Activated naive CD8-positive, alpha-beta T cell treated with anti-CD3 and anti-CD28 coated beads, Interleukin-2, amount 10 ng/mL, durations not matched to agents 7 days and 5 days (primary cell): ENCODE measurements around the gene SPINK9. TPM values are rescaled to one million over a fixed set of nuclear protein-coding genes. Genes with fewer than 3 reads are reported as not detected.

Source experiments
- ATAC-seq: fragments of 150-1000 bp; cut with Tn5 transposase; one replicate; pipeline ENCODE4 v1.10.0; 2021; ENCODE audit warnings: low read depth, moderate library complexity
- POLR2A ChIA-PET: fragments of 350-600 bp; sonication (Branson Sonifier 250); formaldehyde crosslinking; loops from one replicate; lab custom pipeline; 2021; ENCODE audit warnings: antibody characterized with exemption; lab: Charles Lee
- DNase-seq: peaks from one replicate; pipeline ENCODE4 v3.0.0; 2021
- H3K27ac Mint-ChIP-seq: one replicate; pipeline ENCODE4 v1.8.0; 2022; ENCODE audit warnings: mild to moderate bottlenecking, mixed read lengths
- H3K27me3 Mint-ChIP-seq: one replicate; pipeline ENCODE4 v1.8.0; 2022; ENCODE audit warnings: mild to moderate bottlenecking, moderate library complexity, mixed read lengths
- H3K36me3 Mint-ChIP-seq: one replicate; pipeline ENCODE4 v1.8.0; 2021; ENCODE audit warnings: mild to moderate bottlenecking, mixed read lengths
- H3K4me1 Mint-ChIP-seq: one replicate; pipeline ENCODE4 v1.8.0; 2021; ENCODE audit warnings: mixed read lengths
- H3K4me3 Mint-ChIP-seq: one replicate; pipeline ENCODE4 v1.8.0; 2022; ENCODE audit warnings: mild to moderate bottlenecking, moderate library complexity, mixed read lengths
- H3K9me3 Mint-ChIP-seq: one replicate; pipeline ENCODE4 v1.8.0; 2021; ENCODE audit warnings: mixed read lengths
- total RNA-seq, 2 experiments: library from RNA; stranded (reverse); gene quantifications; one replicate each; pipeline ENCODE4 v1.2.3, GENCODE V29; 2021

Gene SPINK9
- total RNA-seq, 2 experiments from 2014 or later = not detected

DNA sequence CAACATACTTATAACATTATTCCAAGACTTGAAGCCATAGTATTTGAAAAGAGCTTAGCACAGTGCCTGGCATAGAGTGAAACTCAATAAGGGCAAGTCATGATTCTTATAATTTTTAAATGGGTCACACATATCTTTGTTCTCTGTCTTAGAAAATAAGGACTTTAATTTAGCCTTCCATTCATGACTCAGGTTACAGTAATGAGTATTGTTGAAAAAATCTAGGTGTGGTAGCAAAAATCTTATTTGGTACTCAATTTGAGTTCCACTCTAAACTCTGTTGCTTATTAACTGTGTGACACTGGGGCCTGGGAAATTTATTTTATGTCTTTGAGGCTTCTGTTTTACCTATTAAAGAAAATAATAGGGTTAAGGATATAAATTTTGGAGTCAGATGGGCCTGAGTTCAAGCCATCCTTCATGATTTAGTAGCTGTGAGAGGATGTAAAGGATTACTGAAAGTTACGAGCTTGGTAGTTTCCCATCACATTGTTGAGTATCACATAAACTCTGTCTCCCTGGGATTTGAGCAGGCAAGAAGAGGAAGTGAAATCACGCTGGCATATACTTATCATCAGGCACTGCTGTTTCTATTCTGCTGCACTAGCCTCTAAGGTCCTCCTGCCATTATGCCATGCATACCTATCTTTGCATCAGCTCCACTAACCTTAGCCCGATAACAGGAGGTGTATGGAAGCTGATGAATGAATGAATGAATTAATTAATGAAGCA lies 1.5 kb downstream of the SPINK9 start:
- ATAC-seq (no peak), DNase-seq (no peak)
- Mint-ChIP-seq H3K36me3 (no peaks in the 10 kb centered on the region), H3K4me3 (no peak overlapping the region), H3K27me3 (peaks cover 2% of the 10 kb centered on the region), H3K4me1 (no peaks in the 10 kb centered on the region), H3K9me3 (no peaks in the 10 kb centered on the region), H3K27ac (no peak overlapping the region)
- POLR2A ChIA-PET = no interaction called here

DNA sequence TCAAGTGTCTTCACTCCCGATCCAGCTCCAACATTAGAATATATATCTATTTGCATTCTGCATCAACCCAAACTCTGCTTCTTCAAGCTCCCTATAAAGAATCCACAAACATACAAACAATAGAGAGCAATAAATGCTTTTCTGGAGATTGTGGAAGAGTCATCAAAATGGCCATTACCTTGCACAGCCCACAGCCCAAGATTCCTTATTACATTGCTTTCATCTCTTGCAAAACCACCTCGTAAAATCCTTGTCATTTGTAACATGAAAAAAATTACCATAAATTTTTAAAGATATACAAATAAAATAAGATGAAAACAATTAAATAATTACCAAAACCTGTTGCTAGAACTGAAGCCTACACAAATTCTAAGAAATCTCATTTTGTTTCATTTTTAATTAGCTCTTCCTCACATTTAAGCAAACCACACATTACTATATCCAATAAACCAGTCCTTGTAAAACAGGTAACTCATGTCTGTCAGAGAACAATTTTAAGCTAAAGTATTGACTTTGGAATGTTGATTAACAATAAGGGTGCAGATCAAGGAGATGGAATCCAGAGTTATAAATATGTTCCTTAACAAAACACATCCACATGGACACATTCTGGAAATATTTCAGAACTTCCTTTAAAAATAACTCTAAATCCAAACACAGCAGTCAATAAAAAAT lies 7.1 kb downstream of the SPINK9 start:
- ATAC-seq = no peak
- Mint-ChIP-seq H3K9me3 (no peaks in the 10 kb centered on the region), H3K27me3 (no peaks in the 10 kb centered on the region), H3K27ac (no peak overlapping the region), H3K4me3 (no peak overlapping the region), H3K36me3 (no peaks in the 10 kb centered on the region), H3K4me1 (peaks cover 2% of the 10 kb centered on the region)
- DNase-seq = no peak
- POLR2A ChIA-PET = no interaction called here

DNA sequence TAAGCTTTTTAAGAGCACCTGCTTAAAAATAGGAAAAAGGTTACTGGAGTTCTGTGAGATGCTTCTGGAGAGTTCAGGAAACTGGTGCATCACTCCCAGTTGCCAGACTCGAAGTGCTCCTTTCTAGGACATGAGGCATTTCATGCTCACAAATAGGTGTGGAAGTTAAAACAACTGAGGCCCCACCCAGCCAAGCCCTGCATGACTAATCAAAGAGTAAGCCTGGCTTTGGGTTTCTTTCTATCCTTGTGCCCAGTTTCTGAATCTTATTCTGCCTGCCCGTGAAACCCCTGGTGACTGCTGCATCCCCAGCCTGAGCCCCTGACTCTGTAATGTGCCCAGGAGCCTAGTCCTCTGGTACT lies 7.7 kb downstream of the SPINK9 start:
- Mint-ChIP-seq H3K27me3 (no peaks in the 10 kb centered on the region), H3K9me3 (no peaks in the 10 kb centered on the region), H3K4me3 (no peak overlapping the region), H3K27ac (no peak overlapping the region), H3K36me3 (no peaks in the 10 kb centered on the region), H3K4me1 (peaks cover 2% of the 10 kb centered on the region)
- ATAC-seq (no peak), DNase-seq (no peak)
- POLR2A ChIA-PET = no interaction called here

DNA sequence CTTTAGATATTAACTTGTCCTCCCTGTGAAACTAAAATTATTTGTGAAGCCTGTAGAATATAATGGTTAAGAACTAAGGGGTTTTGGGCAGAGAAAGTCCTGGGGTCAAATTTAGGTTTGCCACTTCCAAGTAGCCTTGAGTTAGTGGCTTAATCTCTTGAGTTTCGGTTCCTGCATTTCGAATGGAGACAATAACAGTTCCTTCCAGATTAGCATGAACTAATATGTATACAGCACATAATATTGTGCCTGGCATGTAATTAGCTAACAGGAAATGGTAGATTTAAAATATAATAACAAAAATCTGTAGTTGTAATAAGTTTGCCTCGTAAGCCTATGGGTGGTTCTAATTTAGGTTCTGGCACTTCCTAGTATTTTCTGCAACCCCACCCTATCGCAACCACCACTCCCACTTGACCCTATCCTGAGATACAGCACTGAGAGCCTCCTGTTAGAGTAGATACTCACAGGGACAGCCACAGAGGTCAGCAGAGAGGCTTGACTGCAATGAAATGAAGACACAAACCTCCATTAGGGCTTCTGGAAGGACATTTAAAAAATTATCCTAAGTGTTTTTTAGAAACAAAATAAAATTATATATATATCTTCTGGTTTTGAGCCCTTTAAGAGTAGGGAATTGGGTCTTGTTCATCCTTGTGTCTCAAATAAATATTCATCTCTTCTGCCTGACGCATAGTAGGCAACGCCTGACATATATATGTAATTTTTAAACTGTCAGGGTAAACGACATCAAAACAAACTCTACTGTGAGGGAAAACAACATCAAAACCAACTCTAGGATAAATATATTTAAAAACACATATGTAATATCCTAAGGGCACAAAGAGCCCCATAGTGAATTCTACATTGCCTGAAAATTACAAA lies 8.5 kb downstream of the SPINK9 start:
- DNase-seq (no peak), ATAC-seq (no peak)
- H3K27me3 Mint-ChIP-seq = no peaks in the 10 kb centered on the region
- POLR2A ChIA-PET = no interaction called here
- H3K4me3 Mint-ChIP-seq = no peak overlapping the region
- peaks cover 2% of the 10 kb centered on the region for H3K4me1 Mint-ChIP-seq
- no peaks in the 10 kb centered on the region for H3K9me3 Mint-ChIP-seq
- no peak overlapping the region for H3K27ac Mint-ChIP-seq
- H3K36me3 Mint-ChIP-seq = no peaks in the 10 kb centered on the region

DNA sequence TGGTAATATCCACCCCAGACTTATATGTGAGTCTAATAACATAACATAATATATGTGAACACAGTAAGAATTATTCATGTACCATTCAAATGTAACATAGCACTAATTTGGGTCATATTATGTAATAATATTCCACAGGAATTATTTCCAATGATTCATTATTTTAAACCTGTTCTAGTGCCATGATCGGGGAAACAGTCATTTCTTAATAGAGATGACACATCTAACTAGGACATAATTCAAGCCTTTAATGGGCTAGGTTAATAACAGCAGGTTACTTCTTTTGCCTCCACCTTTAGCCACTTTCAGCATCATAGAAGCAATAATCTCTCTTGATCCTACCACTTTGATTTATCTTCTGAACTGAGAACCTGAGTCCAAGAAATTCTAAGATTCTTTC lies 12.3 kb downstream of the SPINK9 start:
- DNase-seq (no peak), ATAC-seq (no peak)
- Mint-ChIP-seq H3K9me3 (no peaks in the 10 kb centered on the region), H3K27me3 (no peaks in the 10 kb centered on the region), H3K36me3 (peaks cover 1% of the 10 kb centered on the region), H3K27ac (no peak overlapping the region), H3K4me3 (no peak overlapping the region), H3K4me1 (peaks cover 2% of the 10 kb centered on the region)
- POLR2A ChIA-PET = no interaction called here

DNA sequence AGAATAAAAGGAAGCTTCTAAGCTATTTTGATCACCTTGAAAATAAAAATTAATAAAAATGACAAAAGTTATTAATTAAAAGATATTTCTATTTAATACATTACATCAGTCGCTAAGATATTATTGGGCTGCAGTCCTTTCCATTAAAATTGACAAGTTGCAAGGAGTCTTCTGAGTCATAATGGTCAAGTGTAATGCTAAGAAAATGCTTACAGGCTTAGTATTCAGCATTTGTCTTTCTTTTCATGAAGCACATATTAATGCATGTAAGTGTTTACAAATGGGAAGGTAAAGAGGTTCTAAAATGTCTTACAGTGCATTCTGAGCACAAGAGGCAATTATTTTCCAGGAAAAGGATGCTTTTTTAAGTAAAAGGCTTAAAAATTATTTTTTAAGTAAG lies 17.3 kb downstream of the SPINK9 start:
- DNase-seq = no peak
- Mint-ChIP-seq H3K36me3 (peaks cover 1% of the 10 kb centered on the region), H3K4me1 (no peaks in the 10 kb centered on the region), H3K27me3 (no peaks in the 10 kb centered on the region), H3K27ac (no peak overlapping the region), H3K4me3 (no peak overlapping the region), H3K9me3 (no peaks in the 10 kb centered on the region)
- POLR2A ChIA-PET = no interaction called here
- no peak for ATAC-seq

DNA sequence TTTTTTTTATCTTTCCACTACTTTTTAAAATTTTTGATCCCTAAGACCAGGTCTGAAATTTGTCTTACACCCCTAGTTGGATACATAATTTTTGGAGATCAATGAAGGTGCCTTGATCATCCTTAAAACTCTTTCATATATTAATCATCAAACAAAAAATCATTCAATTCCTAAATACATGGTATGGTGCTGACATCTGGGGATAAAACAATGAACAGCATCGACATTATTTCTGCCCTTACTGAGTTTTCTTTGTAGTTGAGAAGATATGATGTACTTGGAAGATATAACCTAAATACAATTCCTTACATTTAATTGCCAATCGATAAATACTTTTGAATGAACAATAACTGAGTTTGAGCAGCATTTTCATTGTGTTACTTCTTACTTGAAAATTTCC lies 18.3 kb downstream of the SPINK9 start:
- no peak for ATAC-seq
- no peak overlapping the region for H3K4me3 Mint-ChIP-seq
- H3K9me3 Mint-ChIP-seq = no peaks in the 10 kb centered on the region
- no peaks in the 10 kb centered on the region for H3K27me3 Mint-ChIP-seq
- POLR2A ChIA-PET = no interaction called here
- no peak for DNase-seq
- H3K4me1 Mint-ChIP-seq = no peaks in the 10 kb centered on the region
- H3K36me3 Mint-ChIP-seq = peaks cover 1% of the 10 kb centered on the region
- H3K27ac Mint-ChIP-seq = no peak overlapping the region

DNA sequence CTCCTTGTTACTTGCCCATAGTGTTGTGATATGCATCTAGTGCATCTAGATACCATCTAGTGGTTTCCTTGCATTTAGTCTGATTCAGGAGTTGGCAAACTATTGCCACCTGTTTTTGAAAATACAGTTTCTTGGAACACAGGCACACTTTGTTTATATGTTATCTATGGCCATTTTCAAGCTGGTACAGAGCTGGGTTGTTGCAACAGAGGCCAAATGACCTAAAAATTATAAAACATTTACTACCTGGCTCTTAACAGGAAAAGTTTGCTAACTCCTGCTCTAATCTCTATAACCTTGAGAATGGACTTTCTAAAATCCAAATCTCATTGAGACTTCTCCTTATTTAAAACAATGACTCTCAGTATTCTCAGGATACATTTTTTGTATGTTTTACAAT lies 29.0 kb downstream of the SPINK9 start:
- Mint-ChIP-seq H3K9me3 (peaks cover 8% of the 10 kb centered on the region), H3K4me1 (no peaks in the 10 kb centered on the region), H3K27me3 (peaks cover 3% of the 10 kb centered on the region), H3K27ac (no peak overlapping the region), H3K36me3 (no peaks in the 10 kb centered on the region), H3K4me3 (no peak overlapping the region)
- ATAC-seq = no peak
- no peak for DNase-seq
- POLR2A ChIA-PET = no interaction called here

DNA sequence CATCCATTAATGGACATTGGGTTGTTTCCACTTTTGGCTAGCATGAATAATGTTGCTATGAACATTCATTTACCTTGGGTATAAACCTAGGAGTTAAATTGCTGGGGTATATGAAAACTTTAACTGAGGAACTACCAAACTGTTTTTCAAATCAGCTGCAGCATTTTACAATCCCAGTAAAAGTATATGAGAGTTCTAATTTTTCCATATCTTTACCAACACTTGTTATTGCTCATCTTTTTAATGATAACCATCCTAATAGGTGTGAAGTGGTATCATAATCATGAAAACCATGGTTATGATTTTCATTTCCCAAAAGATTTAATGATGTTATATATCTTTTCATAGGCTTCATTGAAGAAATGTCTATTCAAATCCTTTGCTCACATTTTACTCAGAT lies 32.9 kb downstream of the SPINK9 start:
- H3K4me3 Mint-ChIP-seq = no peak overlapping the region
- H3K4me1 Mint-ChIP-seq = no peaks in the 10 kb centered on the region
- DNase-seq (no peak), ATAC-seq (no peak)
- POLR2A ChIA-PET = no interaction called here
- H3K27me3 Mint-ChIP-seq = peaks cover 3% of the 10 kb centered on the region
- no peaks in the 10 kb centered on the region for H3K36me3 Mint-ChIP-seq
- H3K9me3 Mint-ChIP-seq = peaks cover 6% of the 10 kb centered on the region
- H3K27ac Mint-ChIP-seq = no peak overlapping the region

DNA sequence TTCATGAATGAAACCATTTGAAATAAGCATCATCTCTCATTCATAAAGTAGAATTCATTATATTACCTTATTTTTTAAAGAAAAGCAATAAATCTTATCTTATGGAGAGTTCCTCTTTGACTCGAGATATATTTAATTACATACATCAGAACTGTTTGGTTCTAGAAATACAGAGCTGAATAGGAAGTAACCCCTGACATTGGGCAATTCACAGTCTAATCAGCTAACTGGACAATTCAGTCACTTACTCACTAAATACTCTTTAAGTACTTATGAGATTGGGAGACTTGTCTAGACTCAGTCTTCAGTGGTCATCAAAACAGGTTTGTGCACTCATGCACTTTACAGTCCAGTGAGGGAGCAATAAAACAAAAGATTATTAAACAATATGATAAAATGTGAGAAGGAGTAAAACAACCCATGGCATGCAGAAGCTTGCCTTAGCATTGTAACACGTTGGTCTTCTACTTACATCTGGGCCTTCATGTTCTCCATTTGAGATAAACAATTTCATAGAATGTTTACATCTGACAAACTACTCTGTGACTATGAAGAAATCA lies 36.9 kb downstream of the SPINK9 start:
- Mint-ChIP-seq H3K4me3 (no peak overlapping the region), H3K27ac (no peak overlapping the region), H3K4me1 (peaks cover 3% of the 10 kb centered on the region), H3K27me3 (no peaks in the 10 kb centered on the region), H3K9me3 (peaks cover 6% of the 10 kb centered on the region), H3K36me3 (no peaks in the 10 kb centered on the region)
- ATAC-seq (no peak), DNase-seq (no peak)
- POLR2A ChIA-PET = no interaction called here

DNA sequence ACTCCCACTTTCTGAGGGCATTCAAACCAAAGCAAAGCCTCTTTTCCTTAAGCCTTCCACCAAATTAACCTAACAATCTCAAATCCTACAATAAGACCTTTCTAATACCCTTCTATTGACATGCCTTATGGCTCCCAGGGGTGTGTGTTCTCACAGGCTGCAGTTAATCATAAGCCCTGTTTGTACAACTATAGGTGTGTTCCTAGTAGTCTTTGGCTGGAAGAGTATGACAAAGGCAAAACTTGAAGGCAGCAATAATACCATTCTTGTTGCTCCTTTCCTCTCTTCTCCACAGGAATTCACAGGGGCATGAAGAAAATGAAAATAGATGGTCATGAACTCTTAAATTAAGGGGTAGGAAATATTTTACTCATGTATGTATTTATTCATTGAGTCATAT lies 37.5 kb downstream of the SPINK9 start:
- H3K27ac Mint-ChIP-seq = no peak overlapping the region

DNA sequence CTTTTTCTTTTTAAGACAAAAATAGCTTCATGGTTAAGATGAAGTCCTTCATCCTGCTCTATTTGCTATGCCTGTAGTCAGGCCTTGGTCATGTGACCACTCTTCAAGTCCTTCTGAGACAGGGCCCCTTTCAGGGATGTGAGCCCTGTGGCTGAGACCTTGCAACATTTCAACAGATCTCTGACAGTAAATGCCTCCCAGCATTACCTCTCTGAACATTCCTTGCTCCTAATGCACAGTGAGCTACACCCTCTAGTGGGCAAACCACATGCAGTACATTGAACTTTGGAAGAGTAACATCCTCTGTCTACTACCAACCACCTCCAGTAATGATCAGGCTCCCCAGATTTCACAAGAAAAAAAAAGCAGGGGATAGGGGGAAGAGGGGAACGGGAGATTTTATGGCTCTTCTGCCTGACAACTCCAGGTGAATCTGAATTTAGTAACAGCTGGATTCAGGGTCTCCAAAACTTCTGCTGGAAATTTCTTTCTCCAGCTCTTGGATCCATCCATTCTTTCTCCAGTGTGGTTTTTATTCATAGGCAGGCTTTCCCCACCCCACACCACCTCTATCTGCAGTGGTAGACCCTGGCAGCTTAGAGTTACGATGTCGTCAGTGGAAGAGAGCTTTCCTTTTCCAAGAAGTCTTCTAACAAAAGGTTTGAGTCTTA lies 39.5 kb downstream of the SPINK9 start:
- Mint-ChIP-seq H3K4me1 (peaks cover 10% of the 10 kb centered on the region), H3K9me3 (peaks cover 13% of the 10 kb centered on the region), H3K27ac (no peak overlapping the region), H3K4me3 (no peak overlapping the region), H3K27me3 (no peaks in the 10 kb centered on the region), H3K36me3 (peaks cover 18% of the 10 kb centered on the region)
- POLR2A ChIA-PET = no interaction called here
- DNase-seq (no peak), ATAC-seq (peak; percentile 42)

More for the DNA sequence above, 37.5 kb downstream of the SPINK9 start:
- POLR2A ChIA-PET = no interaction called here
- Mint-ChIP-seq H3K9me3 (peaks cover 6% of the 10 kb centered on the region), H3K27me3 (no peaks in the 10 kb centered on the region), H3K36me3 (peaks cover 4% of the 10 kb centered on the region), H3K4me1 (peaks cover 3% of the 10 kb centered on the region), H3K4me3 (no peak overlapping the region)
- DNase-seq = no peak
- no peak for ATAC-seq

DNA sequence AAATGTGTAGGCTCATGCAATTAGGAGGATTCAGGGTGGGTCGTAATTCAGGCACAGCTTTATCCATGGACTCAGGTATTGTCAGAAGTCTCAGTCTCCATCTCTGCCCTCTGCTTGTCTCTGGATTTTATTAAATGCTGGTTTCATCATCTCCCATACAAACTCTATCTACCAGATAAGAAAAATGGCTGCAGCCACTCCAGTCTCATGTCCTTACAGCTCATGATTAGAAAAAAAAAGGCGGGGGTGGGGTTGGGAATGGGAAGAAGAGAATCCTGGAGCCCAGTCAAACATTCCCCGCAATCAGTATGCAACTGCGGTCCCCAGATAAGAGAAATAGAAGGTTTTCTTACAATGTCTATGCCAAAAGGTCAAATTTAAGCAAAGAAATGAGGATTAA lies 40.8 kb downstream of the SPINK9 start:
- DNase-seq = no peak
- peaks cover 20% of the 10 kb centered on the region for H3K36me3 Mint-ChIP-seq
- peaks cover 13% of the 10 kb centered on the region for H3K9me3 Mint-ChIP-seq
- H3K4me1 Mint-ChIP-seq = peaks cover 15% of the 10 kb centered on the region
- POLR2A ChIA-PET = no interaction called here
- H3K27ac Mint-ChIP-seq = no peak overlapping the region
- no peak overlapping the region for H3K4me3 Mint-ChIP-seq
- ATAC-seq = no peak
- no peaks in the 10 kb centered on the region for H3K27me3 Mint-ChIP-seq
